ENCODE data around the gene FERMT1.
"Not testable (repeated sequence)": the region's sequence is repeated elsewhere in the genome, so short reads cannot be mapped to it uniquely, and the experiment has no call there.

FERMT1 gene

DNA sequence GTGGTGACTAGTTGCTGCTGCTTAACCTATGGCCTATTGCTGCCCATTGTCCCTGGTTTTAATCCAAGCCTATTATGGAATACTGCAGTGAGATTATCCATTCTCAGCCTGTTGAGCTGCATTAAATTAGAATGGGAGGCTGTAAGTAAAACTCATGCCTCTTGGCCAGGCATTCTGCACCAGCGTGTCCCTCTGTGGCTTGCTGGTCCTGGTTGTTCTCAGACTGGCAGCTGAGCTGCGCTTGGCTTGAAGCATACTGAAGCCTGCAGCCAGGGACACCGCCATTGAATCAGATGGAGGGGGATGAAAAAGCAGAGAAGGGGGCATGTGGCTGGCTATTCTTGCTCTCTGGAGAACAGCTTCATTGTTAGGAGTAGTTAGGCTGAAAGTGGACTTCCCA is 84.6 kb downstream of the FERMT1 start:
- DNase-seq, result no peak

DNA sequence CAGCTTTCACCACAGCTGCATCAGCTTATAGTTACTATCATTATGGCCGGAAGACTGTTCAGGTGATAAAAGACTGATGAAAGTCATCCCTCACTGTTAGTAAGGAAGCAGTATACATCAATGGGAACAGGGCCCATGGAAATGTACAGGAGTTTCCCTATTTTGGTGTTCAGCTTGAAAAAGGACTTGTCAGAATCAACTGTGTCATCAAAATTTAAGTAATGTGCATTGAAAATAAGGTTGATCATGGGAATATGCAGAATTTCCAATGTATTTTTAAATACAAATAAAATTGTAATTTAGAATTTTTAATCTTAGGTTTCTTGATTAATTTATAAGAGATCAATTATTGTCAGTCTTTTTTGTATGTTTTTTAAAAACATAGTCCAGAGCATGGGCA is 85.7 kb downstream of the FERMT1 start:
- DNase-seq, result no peak

DNA sequence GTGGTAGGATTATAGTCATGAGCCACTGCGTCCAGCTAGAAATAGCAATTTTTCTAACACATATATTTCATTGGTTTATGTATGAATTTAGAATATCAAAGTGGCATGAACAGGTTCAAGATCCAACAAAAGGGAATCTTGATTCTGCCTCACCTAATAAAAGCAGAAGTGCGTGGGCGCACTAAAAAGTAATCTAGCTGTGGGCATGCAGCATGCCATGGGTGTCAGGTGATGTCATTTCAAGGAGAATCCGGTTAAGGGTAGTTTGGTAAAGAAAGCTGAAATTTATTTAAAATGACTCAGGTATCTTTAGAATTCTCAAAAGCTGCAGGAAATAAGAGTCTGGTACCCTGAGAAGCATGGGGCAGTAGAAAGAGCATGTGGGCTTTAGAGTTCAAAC is 86.6 kb downstream of the FERMT1 start:
- DNase-seq, result no peak

DNA sequence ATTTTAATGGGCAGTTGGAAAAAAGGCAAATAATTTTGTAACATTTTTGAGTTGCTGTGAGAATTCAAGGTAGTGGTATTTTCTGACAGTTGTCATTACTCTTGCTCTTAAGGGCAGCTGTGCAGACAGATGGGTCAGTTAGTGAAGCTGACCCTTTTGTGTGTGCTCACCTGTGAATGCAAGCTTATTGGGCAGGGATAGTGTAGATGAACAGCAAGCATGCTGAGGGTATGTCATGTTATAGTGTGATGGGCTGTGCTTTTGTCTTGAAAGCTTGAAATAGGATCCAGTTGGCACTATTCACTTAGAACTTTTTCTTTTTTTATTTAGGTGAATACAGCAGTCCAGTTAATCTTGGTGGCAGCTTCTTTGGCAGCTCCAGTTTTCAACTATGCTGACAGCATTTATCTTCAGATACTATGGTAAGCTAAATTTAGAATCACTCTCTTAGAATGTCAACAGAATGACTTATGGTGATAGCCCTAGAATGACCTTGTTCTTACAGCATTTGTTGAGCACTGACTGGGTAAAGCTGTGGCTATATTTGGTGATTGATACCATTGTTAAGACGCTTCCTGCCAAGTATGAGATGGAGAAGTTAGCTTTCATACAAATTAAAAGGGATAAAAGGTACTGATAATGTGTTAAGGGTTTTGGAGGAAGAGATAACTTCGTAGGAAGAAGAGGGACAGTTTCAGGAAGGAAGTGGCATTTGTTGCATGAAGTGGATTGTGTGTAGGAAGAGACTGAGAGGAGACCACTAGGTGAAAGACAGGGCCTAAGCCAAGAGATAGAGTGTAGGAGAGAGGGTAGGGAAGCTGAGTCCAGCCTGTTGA is 88.5 kb downstream of the FERMT1 start:
- peak; percentile 5 for DNase-seq

DNA sequence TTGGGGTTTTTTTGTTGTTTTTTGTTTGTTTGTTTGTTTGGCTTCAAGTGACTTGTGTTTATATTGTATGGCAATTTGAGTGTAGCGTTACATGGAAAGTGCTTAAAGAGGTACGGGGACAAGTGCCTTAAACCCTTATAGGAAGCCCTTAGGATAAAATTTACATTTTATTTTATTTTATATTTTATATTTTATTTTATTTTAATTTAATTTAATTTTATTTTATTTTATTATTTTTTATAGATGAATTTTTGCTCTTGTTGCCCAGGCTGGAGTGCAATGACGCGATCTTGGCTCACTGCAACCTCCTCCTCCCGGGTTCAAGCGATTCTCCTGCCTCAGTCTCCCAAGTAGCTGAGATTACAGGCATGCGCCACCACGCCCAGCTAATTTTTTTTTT is 89.9 kb downstream of the FERMT1 start:
- DNase-seq, result not testable (repeated sequence)

DNA sequence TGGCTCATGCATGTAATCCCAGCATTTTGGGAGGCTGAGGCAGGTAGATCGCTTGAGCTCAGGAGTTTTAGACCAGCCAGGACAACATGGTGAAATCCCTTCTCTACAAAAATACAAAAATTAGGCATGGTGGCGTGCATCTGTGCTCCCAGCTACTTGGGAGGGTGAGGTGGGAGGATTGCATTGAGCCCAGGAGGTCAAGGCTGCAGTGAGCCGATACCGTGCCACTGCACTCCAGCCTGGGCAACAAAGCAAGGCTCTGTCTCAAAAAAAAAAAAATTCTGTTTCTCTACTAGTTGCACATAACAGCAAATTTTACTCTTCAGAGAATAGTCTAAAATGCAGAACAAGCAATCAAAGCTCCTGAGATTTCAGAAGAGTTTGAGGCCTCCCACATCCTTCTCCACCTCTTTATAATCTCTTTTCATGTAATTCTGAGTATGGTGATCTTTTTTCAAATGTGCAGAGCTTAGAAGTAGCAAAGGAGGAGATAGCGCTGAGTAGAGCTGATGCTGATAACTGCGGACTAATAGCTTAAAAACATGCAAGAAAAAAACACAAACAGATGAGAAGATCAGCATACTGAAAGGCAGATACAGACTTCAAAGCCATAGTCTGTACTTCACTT is 92.3 kb downstream of the FERMT1 start:
- DNase-seq, result no peak

DNA sequence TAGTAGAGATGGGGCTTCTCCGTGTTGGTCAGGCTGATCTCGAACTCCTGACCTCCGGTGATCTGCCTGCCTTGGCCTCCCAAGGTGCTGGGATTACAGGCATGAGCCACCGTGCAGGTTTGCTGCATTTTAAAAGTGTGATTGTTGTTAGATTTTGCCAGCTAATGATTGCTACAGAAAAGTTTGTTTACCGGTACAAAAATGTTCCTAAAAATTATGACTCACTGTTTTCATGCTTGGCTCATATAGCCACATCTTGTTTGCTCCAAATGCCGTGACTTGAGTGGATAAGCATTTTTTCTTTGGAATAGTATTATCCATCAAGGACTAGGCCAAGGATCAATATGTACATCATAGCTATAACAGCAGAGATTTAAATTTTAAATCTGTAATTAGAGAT is 93.3 kb downstream of the FERMT1 start:
- no peak for DNase-seq

DNA sequence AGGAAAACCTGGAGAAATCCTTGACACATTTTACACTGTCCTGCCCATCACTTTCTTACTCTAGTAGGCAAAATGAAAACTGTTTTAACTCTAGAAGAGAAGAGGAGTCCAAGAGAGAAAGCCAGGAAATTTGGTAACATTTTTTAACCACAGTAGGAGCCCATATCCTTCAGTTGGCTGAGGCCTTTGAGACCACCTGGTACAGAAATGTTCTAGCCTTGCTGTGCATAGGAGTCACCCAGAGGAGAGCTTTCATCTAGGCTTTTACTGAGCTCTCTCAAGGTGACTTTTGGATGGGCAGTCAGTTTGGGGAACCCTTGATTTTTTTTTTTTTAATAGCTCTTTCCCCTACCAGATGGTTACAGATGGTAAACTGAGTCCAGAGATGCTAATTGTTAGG is 94.0 kb downstream of the FERMT1 start:
- no peak for DNase-seq

DNA sequence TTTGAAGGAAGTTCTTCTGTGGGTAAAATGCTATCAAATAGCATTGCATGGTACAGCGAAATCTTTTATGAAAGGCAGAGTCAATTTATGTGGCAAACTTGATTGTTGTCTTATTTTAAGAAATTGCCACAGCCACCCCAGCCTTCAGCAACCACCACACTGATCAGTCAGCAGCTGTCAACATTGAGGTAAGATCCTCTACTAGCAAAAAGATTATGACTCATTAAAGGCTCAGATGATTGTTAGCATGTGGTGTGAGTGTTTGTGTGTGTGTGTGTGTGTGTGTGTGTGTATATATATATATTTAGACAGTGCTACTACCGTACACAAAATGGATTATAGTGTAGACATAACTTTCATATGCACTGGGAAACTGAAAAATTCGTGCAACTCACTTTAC is 96.8 kb downstream of the FERMT1 start:
- DNase-seq, result peak; percentile 13
